Breast epithelium (tissue), 4 donors: ENCODE results near the gene C10orf143. TPM values are rescaled to one million over a fixed set of nuclear protein-coding genes. Genes with fewer than 3 reads are reported as not detected.
"Not testable (repeated sequence)": the region's sequence is repeated elsewhere in the genome, so short reads cannot be mapped to it uniquely, and the experiment has no call there.

ENCODE experiments used
- DNase-seq, 2 donors: peaks; one replicate each; pipeline ENCODE4 v3.0.0-alpha.2; 2019; ENCODE audit warnings: low spot score in 2 of 2
- H3K27ac ChIP-seq, 2 donors: fragments of 200-600 bp; sonication (generic) in 1 of 2; one replicate each; pipeline ENCODE4 v1.5.1; 2016 to 2019; ENCODE audit warnings: mild to moderate bottlenecking in 1 of 2
- H3K27me3 ChIP-seq, 2 donors: fragments of 200-600 bp; sonication (generic) in 1 of 2; one replicate each; pipeline versions ENCODE4 v1.5.1 to v1.6.0; 2017 to 2019; ENCODE audit warnings: control low read depth in 1 of 2, mild to moderate bottlenecking in 1 of 2
- H3K36me3 ChIP-seq: fragments of 200-600 bp; one replicate; pipeline ENCODE4 v1.5.1; 2019
- H3K4me1 ChIP-seq, 2 donors: fragments of 200-600 bp; sonication (generic); one replicate each; pipeline ENCODE4 v1.5.1; 2016 to 2019; ENCODE audit warnings: control low read depth in 1 of 2
- H3K4me3 ChIP-seq, 3 donors: fragments of 200-600 bp; sonication (generic); 1 replicate in 2 of 3; 2 replicates in 1 of 3; pipeline ENCODE4 v1.5.1; 2016 to 2019; ENCODE audit warnings: mild to moderate bottlenecking in 3 of 3, moderate library complexity in 2 of 3
- H3K9me3 ChIP-seq, 2 donors: fragments of 200-600 bp; sonication (generic) in 1 of 2; one replicate each; pipeline ENCODE4 v1.5.1; 2016 to 2019; ENCODE audit warnings: control low read depth in 1 of 2
- CTCF ChIP-seq, 3 donors: fragments of 450-650 bp; IDR thresholded peaks; one replicate each; pipeline ENCODE4 v1.5.1; 2016 to 2017; ENCODE audit warnings: antibody characterized with exemption in 3 of 3, mild to moderate bottlenecking in 3 of 3, moderate library complexity in 3 of 3
- POLR2A ChIP-seq: fragments of 450-650 bp; IDR thresholded peaks from one replicate; pipeline ENCODE4 v1.6.1; 2016; ENCODE audit warnings: antibody characterized with exemption, mild to moderate bottlenecking, moderate library complexity
- POLR2AphosphoS5 ChIP-seq, 3 donors: sonication (generic); formaldehyde crosslinking; IDR thresholded peaks; one replicate each; pipeline ENCODE4 v1.6.1; 2017; ENCODE audit warnings: antibody characterized with exemption in 3 of 3
- intact Hi-C: fragments of 100-400 bp; cut with DNase I; formaldehyde crosslinking; loops from one replicate; pipeline ENCODE4 v1.15.1; 2023; ENCODE audit warnings: low total_unique reads
- total RNA-seq, 3 donors: library from RNA; depleted of rRNA; stranded (reverse); fragments of >200 nt; gene quantifications; one replicate each; pipeline ENCODE4 v1.1.0, GENCODE V29; 2016

Gene C10orf143
- total RNA-seq, 3 donors from 2014 or later = 2.1 to 6.6 (median 2.9) TPM

- no peak for DNase-seq
- Histone ChIP-seq H3K9me3 (no peaks in the 10 kb centered on the region), H3K27me3 (no peaks in the 10 kb centered on the region), H3K36me3 (no peaks in the 10 kb centered on the region), H3K4me3 (no peak overlapping the region), H3K27ac (no peak overlapping the region), H3K4me1 (no peaks in the 10 kb centered on the region)
- intact Hi-C loops = no loop called here
- TF ChIP-seq POLR2AphosphoS5 (IDR thresholded peaks at IDR 0.05) (no peak), CTCF (IDR thresholded peaks at IDR 0.05) (no peak), POLR2A (no peak)
Measured at GRCh38 chr10:130024779-130025325, 85.8 kb downstream of the C10orf143 start.

- H3K27ac ChIP-seq, H3K4me3 ChIP-seq, DNase-seq, H3K36me3 ChIP-seq, H3K27me3 ChIP-seq, H3K4me1 ChIP-seq, H3K9me3 ChIP-seq, intact Hi-C loops: not testable (repeated sequence)
Measured at GRCh38 chr10:130024326-130024725, 86.3 kb downstream of the C10orf143 start.

GRCh38 chr10:130023454-130024230, 87.0 kb downstream of the C10orf143 start:
- Histone ChIP-seq H3K9me3 (no peaks in the 10 kb centered on the region), H3K27me3 (no peaks in the 10 kb centered on the region), H3K4me1 (no peaks in the 10 kb centered on the region), H3K36me3 (no peaks in the 10 kb centered on the region), H3K27ac (no peak overlapping the region), H3K4me3 (no peak overlapping the region)
- intact Hi-C loops = no loop called here
- TF ChIP-seq CTCF (IDR thresholded peaks at IDR 0.05) (no peak), POLR2AphosphoS5 (IDR thresholded peaks at IDR 0.05) (no peak), POLR2A (no peak)
- DNase-seq = no peak

- Histone ChIP-seq H3K4me1 (no peaks in the 10 kb centered on the region), H3K27ac (no peak overlapping the region), H3K36me3 (no peaks in the 10 kb centered on the region), H3K9me3 (no peaks in the 10 kb centered on the region), H3K4me3 (no peak overlapping the region), H3K27me3 (no peaks in the 10 kb centered on the region)
- DNase-seq = no peak
- TF ChIP-seq POLR2A = no peak
- no peak for TF ChIP-seq CTCF (IDR thresholded peaks at IDR 0.05)
- no peak for TF ChIP-seq POLR2AphosphoS5 (IDR thresholded peaks at IDR 0.05)
- intact Hi-C loops = no loop called here
Measured at GRCh38 chr10:130022511-130023299, 87.9 kb downstream of the C10orf143 start.

- no peak for DNase-seq
- TF ChIP-seq POLR2AphosphoS5 (IDR thresholded peaks at IDR 0.05) (no peak), CTCF (IDR thresholded peaks at IDR 0.05) (no peak), POLR2A (no peak)
- Histone ChIP-seq H3K9me3 (no peaks in the 10 kb centered on the region), H3K4me1 (no peaks in the 10 kb centered on the region), H3K27me3 (no peaks in the 10 kb centered on the region), H3K27ac (no peak overlapping the region), H3K4me3 (no peak overlapping the region), H3K36me3 (no peaks in the 10 kb centered on the region)
- intact Hi-C loops = no loop called here
Measured at GRCh38 chr10:130022086-130022485, 88.5 kb downstream of the C10orf143 start.
